Esophagus squamous epithelium (tissue), 5 donors: ENCODE data around the gene SPACA9. TPM values are rescaled to one million over a fixed set of nuclear protein-coding genes. Genes with fewer than 3 reads are reported as not detected.

Source experiments
- DNase-seq: peaks from one replicate; lab custom pipeline; 2025; lab: John Stamatoyannopoulos, UW
- H3K27ac ChIP-seq, 4 donors: fragments of 200-600 bp; sonication (generic); one replicate each; pipeline ENCODE4 v1.5.1; 2016 to 2019; ENCODE audit warnings: mild to moderate bottlenecking in 1 of 4
- H3K27me3 ChIP-seq, 4 donors: fragments of 200-600 bp; sonication (generic); 1 replicate in 3 of 4; 2 replicates in 1 of 4; pipeline versions ENCODE4 v1.5.1 to v1.6.0; 2017 to 2021; ENCODE audit warnings: antibody characterized with exemption in 1 of 4
- H3K36me3 ChIP-seq, 3 donors: fragments of 200-600 bp; sonication (generic); one replicate each; pipeline ENCODE4 v1.5.1; 2016 to 2019
- H3K4me1 ChIP-seq, 3 donors: fragments of 200-600 bp; sonication (generic); one replicate each; pipeline ENCODE4 v1.5.1; 2017 to 2019
- H3K4me3 ChIP-seq, 4 donors: fragments of 200-600 bp; sonication (generic); 1 replicate in 3 of 4; 2 replicates in 1 of 4; pipeline ENCODE4 v1.5.1; 2016 to 2019; ENCODE audit warnings: mild to moderate bottlenecking in 2 of 4, moderate library complexity in 1 of 4
- H3K9me3 ChIP-seq, 3 donors: fragments of 200-600 bp; sonication (generic); one replicate each; pipeline ENCODE4 v1.5.1; 2016 to 2019
- POLR2A ChIP-seq, 4 donors: fragments of 450-650 bp; IDR thresholded peaks; one replicate each; pipeline ENCODE4 v1.6.1; 2017; ENCODE audit warnings: antibody characterized with exemption in 4 of 4, mild to moderate bottlenecking in 4 of 4, moderate library complexity in 3 of 4
- WGBS, 2 donors: methylation state at CpG; one replicate each; pipeline ENCODE4 v1.1.5; 2018; 5-methylcytosine and 5-hydroxymethylcytosine counted together
- intact Hi-C: fragments of 100-400 bp; cut with DNase I; formaldehyde crosslinking; loops from one replicate; pipeline ENCODE4 v1.15.0; 2022
- total RNA-seq, 4 donors: library from RNA; depleted of rRNA; stranded (reverse); fragments of >200 nt; gene quantifications; one replicate each; pipeline ENCODE4 v1.1.0, GENCODE V29; 2016
- TF ChIP-seq, protein P1 (sequence below), 6 experiments: fragments of 450-650 bp in 4 of 6; fragments of 200-600 bp in 2 of 6; sonication (generic) in 2 of 6; IDR thresholded peaks; one replicate each; pipeline ENCODE4 v1.5.1; 2016 to 2019; ENCODE audit warnings: antibody characterized with exemption in 6 of 6, mild to moderate bottlenecking in 4 of 6, moderate library complexity in 4 of 6
- donor health status: DM: yes; HTN: yes; CAD: no.

Gene SPACA9
- total RNA-seq, 4 donors from 2014 or later: 2.0 to 6.2 (median 3.9) TPM

- Histone ChIP-seq H3K9me3 (no peaks in the 10 kb centered on the region), H3K4me3 (no peak overlapping the region), H3K4me1 (peaks cover 0 to 21% (median 4%) of the 10 kb centered on the region in 3 donors), H3K36me3 (no peaks in the 10 kb centered on the region), H3K27me3 (no peaks in the 10 kb centered on the region), H3K27ac (no peak overlapping the region)
- DNase-seq: no peak
- WGBS, 2 donors: 60% methylated on average over 1 of the region's 9 CpGs; no CpG with 5 or more reads in 1 of the 2 donors
- TF ChIP-seq, protein P1, sequence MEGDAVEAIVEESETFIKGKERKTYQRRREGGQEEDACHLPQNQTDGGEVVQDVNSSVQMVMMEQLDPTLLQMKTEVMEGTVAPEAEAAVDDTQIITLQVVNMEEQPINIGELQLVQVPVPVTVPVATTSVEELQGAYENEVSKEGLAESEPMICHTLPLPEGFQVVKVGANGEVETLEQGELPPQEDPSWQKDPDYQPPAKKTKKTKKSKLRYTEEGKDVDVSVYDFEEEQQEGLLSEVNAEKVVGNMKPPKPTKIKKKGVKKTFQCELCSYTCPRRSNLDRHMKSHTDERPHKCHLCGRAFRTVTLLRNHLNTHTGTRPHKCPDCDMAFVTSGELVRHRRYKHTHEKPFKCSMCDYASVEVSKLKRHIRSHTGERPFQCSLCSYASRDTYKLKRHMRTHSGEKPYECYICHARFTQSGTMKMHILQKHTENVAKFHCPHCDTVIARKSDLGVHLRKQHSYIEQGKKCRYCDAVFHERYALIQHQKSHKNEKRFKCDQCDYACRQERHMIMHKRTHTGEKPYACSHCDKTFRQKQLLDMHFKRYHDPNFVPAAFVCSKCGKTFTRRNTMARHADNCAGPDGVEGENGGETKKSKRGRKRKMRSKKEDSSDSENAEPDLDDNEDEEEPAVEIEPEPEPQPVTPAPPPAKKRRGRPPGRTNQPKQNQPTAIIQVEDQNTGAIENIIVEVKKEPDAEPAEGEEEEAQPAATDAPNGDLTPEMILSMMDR (IDR thresholded peaks at IDR 0.05): no peak
- no peak for TF ChIP-seq POLR2A (IDR thresholded peaks at IDR 0.05)
- intact Hi-C loops: no loop called here
Measured at GRCh38 chr9:132869266-132869665, 9.4 kb upstream of the SPACA9 start.

DNA sequence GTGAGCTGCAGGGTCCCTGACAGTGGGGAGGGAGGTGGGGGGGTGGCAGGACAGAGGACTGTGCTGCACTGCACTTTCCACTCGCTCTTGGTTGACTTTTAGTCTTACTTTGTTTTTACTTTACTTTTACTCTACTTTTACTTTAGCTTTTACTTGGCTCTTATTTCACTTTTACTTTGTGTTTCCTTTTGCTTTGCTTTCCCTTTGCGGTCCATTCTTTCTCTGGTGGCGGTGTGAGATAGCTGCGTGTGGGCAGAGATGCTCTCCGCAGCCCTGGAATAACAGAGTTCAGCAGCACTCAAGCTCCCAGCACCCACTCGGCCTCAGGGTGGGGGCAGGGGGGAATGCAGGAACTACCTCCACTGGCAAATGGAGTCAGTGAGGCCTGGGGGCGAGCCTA, 5.3 kb upstream of the SPACA9 start:
- Histone ChIP-seq H3K4me1 (peaks cover 6 to 20% (median 7%) of the 10 kb centered on the region in 3 donors), H3K27me3 (no peaks in the 10 kb centered on the region), H3K9me3 (no peaks in the 10 kb centered on the region), H3K4me3 (no peak overlapping the region), H3K36me3 (no peaks in the 10 kb centered on the region), H3K27ac (no peak overlapping the region)
- WGBS, 2 donors: 52 to 75% methylated on average over 1 to 7 of the region's 7 CpGs
- no peak for DNase-seq
- TF ChIP-seq POLR2A (IDR thresholded peaks at IDR 0.05): no peak
- TF ChIP-seq, protein P1 (IDR thresholded peaks at IDR 0.05): no peak
- intact Hi-C loops: no loop called here

DNA sequence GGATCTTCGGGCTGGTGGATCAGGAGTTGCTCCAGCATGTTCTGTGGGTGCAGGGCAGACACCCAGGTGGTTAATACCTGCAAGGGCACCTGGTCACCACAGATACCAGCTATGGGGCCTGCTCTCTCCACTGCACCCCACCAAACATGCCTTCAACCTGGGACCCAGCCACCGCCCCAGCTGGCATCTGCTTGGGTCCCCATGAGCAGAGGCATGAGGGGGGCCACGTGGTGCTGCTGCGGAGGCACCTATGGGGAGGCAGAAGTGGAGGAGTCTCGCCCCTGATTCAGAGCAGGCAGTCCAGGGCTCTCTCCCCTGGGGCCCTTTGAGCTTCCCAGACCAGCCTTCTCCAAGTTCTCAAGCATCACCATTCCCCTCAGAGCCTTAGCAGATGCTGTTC, 3.5 kb upstream of the SPACA9 start:
- no peak for TF ChIP-seq POLR2A (IDR thresholded peaks at IDR 0.05)
- TF ChIP-seq, protein P1 (IDR thresholded peaks at IDR 0.05): no peak
- Histone ChIP-seq H3K4me3 (no peak overlapping the region), H3K36me3 (no peaks in the 10 kb centered on the region), H3K9me3 (no peaks in the 10 kb centered on the region), H3K27ac (no peak overlapping the region), H3K27me3 (no peaks in the 10 kb centered on the region), H3K4me1 (peaks cover 6 to 36% (median 13%) of the 10 kb centered on the region in 3 donors)
- no peak for DNase-seq
- WGBS, 2 donors: 67 to 78% methylated on average over 1 to 2 of the region's 5 CpGs
- intact Hi-C loops: no loop called here

- 85 to 91% methylated on average over 3 of the region's 3 CpGs for WGBS, 2 donors
- intact Hi-C loops: no loop called here
- TF ChIP-seq, protein P1 (IDR thresholded peaks at IDR 0.05): no peak
- TF ChIP-seq POLR2A (IDR thresholded peaks at IDR 0.05): no peak
- no peak overlapping the region for H3K4me3 ChIP-seq
- H3K9me3 ChIP-seq: no peaks in the 10 kb centered on the region
- H3K27me3 ChIP-seq: no peaks in the 10 kb centered on the region
- H3K4me1 ChIP-seq: peaks cover 6 to 31% (median 13%) of the 10 kb centered on the region in 3 donors
- no peaks in the 10 kb centered on the region for H3K36me3 ChIP-seq
- no peak for DNase-seq
- no peak overlapping the region for H3K27ac ChIP-seq
Measured at GRCh38 chr9:132876849-132877248, 1.8 kb upstream of the SPACA9 start.

GRCh38 chr9:132877458-132877823, 1.3 kb upstream of the SPACA9 start:
- Histone ChIP-seq H3K27ac (peak overlapping the region in 3 of 4 donors; percentile 90 to 97 (median 96)), H3K4me1 (peaks cover 6 to 33% (median 13%) of the 10 kb centered on the region in 3 donors), H3K36me3 (no peaks in the 10 kb centered on the region), H3K9me3 (no peaks in the 10 kb centered on the region), H3K4me3 (peak overlapping the region; percentile 78 to 91 (median 82)), H3K27me3 (no peaks in the 10 kb centered on the region)
- intact Hi-C loops: no loop called here
- no peak for DNase-seq
- TF ChIP-seq, protein P1 (IDR thresholded peaks at IDR 0.05): no peak
- no peak for TF ChIP-seq POLR2A (IDR thresholded peaks at IDR 0.05)
- WGBS, 2 donors: 20 to 27% methylated on average over 1 to 2 of the region's 14 CpGs
